ENCODE measurements around the gene NLRP5.
"Not testable (repeated sequence)": the region's sequence is repeated elsewhere in the genome, so short reads cannot be mapped to it uniquely, and the experiment has no call there.

Gene NLRP5

GRCh38 chr19:56104423-56104822, 117.8 kb downstream of the NLRP5 start:
- H3K79me2 ChIP-seq = peaks cover 63% of the 10 kb centered on the region
- H3K4me1 ChIP-seq = peaks cover 15% of the 10 kb centered on the region
- no peaks in the 10 kb centered on the region for H3K27me3 ChIP-seq (ENCODE audit: control insufficient read depth, insufficient read depth, low read length)
- no peaks in the 10 kb centered on the region for H3K9me3 ChIP-seq (ENCODE audit: control insufficient read depth, low read length)
- no peak overlapping the region for H2AFZ ChIP-seq
- H3K36me3 ChIP-seq (ENCODE audit: control insufficient read depth, insufficient read depth, low read length) = no peaks in the 10 kb centered on the region
- H3K27ac ChIP-seq = no peak overlapping the region
- no peak overlapping the region for H3K4me2 ChIP-seq (ENCODE audit: low read length)
- H3K4me3 ChIP-seq (ENCODE audit: low read depth, low read length) = no peak overlapping the region
- TF ChIP-seq CTCF (IDR thresholded peaks at IDR 0.05) = no peak
- no peak overlapping the region for H3K9ac ChIP-seq

GRCh38 chr19:56105090-56105701, 118.6 kb downstream of the NLRP5 start:
- Histone ChIP-seq H3K27me3 (ENCODE audit: control insufficient read depth, insufficient read depth, low read length) (no peaks in the 10 kb centered on the region), H3K9me3 (ENCODE audit: control insufficient read depth, low read length) (no peaks in the 10 kb centered on the region), H3K9ac (no peak overlapping the region), H3K4me3 (ENCODE audit: low read depth, low read length) (no peak overlapping the region), H3K36me3 (ENCODE audit: control insufficient read depth, insufficient read depth, low read length) (no peaks in the 10 kb centered on the region), H3K27ac (peak overlapping the region; percentile 66), H2AFZ (peak overlapping the region; percentile 8), H3K4me2 (ENCODE audit: low read length) (no peak overlapping the region), H3K79me2 (peaks cover 68% of the 10 kb centered on the region), H3K4me1 (peaks cover 15% of the 10 kb centered on the region)
- TF ChIP-seq CTCF (IDR thresholded peaks at IDR 0.05) = peak; percentile 79

DNA sequence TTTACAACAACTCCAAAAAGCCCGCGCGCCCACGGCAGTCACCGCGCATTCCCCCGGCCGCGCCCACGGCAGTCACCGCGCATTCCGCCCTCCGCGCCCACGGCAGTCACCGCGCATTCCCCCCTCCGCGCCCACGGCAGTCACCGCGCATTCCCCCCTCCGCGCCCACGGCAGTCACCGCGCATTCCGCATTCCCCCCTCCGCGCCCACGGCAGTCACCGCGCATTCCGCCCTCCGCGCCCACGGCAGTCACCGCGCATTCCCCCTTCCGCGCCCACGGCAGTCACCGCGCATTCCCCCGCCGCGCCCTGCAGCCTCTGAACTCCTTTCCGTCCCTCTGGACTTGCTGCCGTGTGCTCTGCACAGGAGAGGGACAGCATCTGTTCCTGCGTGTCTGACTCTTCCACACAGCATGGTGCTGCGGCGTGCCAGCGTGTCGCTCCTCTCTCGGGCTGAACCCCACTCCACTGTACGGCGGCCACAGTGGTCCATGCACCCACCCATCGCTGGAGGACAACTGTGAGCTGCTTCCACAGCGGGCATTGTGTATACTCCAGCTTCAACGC, 119.3 kb downstream of the NLRP5 start:
- H3K9ac ChIP-seq; H3K4me2 ChIP-seq (ENCODE audit: low read length); H3K36me3 ChIP-seq (ENCODE audit: control insufficient read depth, insufficient read depth, low read length); H3K4me3 ChIP-seq (ENCODE audit: low read depth, low read length); H3K27ac ChIP-seq; H2AFZ ChIP-seq; H3K27me3 ChIP-seq (ENCODE audit: control insufficient read depth, insufficient read depth, low read length); H3K9me3 ChIP-seq (ENCODE audit: control insufficient read depth, low read length): not testable (repeated sequence)
- Histone ChIP-seq H3K79me2 (peaks cover 72% of the 10 kb centered on the region), H3K4me1 (peaks cover 20% of the 10 kb centered on the region)

DNA sequence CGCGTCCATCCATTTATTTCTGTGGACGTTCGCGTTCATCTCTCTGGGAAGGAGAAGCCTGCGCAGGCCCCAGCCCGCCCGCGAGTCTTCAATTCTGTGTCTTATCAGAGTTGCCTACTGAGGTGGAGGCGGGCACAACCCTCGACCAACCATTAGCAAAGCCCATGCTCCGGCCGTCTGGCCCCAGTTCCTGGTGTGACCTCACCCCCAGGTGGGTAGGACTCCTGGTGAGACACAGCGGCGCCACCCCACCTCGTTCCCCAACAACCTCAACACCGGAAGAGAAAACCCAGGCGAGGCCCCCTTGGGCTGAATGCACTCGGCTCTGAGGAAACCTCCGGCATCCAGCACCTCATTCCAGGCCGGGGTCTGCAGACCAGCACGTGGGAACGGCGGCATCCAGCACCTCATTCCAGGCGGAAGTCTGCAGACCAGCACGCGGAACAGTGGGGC, 119.8 kb downstream of the NLRP5 start:
- H3K4me2 ChIP-seq (ENCODE audit: low read length) = no peak overlapping the region
- no peaks in the 10 kb centered on the region for H3K36me3 ChIP-seq (ENCODE audit: control insufficient read depth, insufficient read depth, low read length)
- H3K79me2 ChIP-seq = peaks cover 74% of the 10 kb centered on the region
- H2AFZ ChIP-seq = no peak overlapping the region
- H3K9ac ChIP-seq = no peak overlapping the region
- H3K27ac ChIP-seq = no peak overlapping the region
- no peaks in the 10 kb centered on the region for H3K9me3 ChIP-seq (ENCODE audit: control insufficient read depth, low read length)
- TF ChIP-seq CTCF (IDR thresholded peaks at IDR 0.05) = no peak
- H3K27me3 ChIP-seq (ENCODE audit: control insufficient read depth, insufficient read depth, low read length) = no peaks in the 10 kb centered on the region
- H3K4me1 ChIP-seq = peaks cover 25% of the 10 kb centered on the region
- no peak overlapping the region for H3K4me3 ChIP-seq (ENCODE audit: low read depth, low read length)

GRCh38 chr19:56106993-56107392, 120.4 kb downstream of the NLRP5 start:
- Histone ChIP-seq H3K4me1 (peaks cover 29% of the 10 kb centered on the region), H3K9ac (no peak overlapping the region), H3K4me2 (ENCODE audit: low read length) (no peak overlapping the region), H3K4me3 (ENCODE audit: low read depth, low read length) (no peak overlapping the region), H3K79me2 (peaks cover 74% of the 10 kb centered on the region), H3K27me3 (ENCODE audit: control insufficient read depth, insufficient read depth, low read length) (no peaks in the 10 kb centered on the region), H3K36me3 (ENCODE audit: control insufficient read depth, insufficient read depth, low read length) (no peaks in the 10 kb centered on the region), H2AFZ (no peak overlapping the region), H3K27ac (no peak overlapping the region), H3K9me3 (ENCODE audit: control insufficient read depth, low read length) (no peaks in the 10 kb centered on the region)
- TF ChIP-seq CTCF (IDR thresholded peaks at IDR 0.05) = no peak
